ENCODE results near the gene GPR65.
"Not testable (repeated sequence)": the region's sequence is repeated elsewhere in the genome, so short reads cannot be mapped to it uniquely, and the experiment has no call there.

DNA sequence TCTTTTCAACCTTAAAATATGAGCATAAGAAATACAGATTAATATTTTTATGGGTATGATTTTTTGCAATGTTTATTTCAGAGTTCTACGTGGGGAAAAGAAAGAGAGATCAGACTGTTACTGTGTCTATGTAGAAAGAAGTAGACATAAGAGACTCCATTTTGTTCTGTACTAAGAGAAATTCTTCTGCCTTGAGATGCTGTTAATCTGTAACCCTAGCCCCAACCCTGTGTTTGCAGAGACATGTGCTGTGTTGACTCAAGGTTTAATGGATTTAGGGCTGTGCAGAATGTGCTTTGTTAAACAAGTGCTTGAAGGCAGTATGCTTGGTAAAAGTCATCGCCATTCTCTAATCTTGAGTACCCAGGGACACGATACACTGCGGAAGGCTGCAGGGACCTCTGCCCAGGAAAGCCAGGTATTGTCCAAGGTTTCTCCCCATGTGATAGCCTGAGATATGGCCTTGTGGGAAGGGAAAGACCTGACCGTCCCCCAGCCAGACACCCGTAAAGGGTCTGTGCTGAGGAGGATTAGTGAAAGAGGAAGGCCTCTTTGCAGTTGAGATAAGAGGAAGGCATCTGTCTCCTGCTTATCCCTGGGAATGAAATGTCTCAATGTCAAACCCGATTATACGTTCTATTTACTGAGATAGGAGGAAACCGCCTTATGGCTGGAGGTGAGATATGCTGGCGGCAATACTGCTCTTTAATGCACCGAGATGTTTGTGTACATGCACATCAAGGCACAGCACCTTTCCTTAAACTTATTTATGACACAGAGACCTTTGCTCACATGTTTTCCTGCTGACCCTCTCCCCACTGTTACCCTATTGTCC lies 19.5 kb downstream of the GPR65 start:
- TF ChIP-seq NR2C2 (IDR thresholded peaks at IDR 0.05; ENCODE audit: borderline replicate concordance, control insufficient read depth, insufficient read length, low read depth); IKZF1 (conservative IDR thresholded peaks at IDR 0.05); CREB1 (IDR thresholded peaks at IDR 0.05; ENCODE audit: low read depth); JUNB (IDR thresholded peaks at IDR 0.05); TBL1XR1 (IDR thresholded peaks at IDR 0.05; ENCODE audit: low read depth, low read length); SRF (IDR thresholded peaks at IDR 0.05; ENCODE audit: low read depth in 2 of 2, low read length in 2 of 2): not testable (repeated sequence)
- TF ChIP-seq, protein P1, sequence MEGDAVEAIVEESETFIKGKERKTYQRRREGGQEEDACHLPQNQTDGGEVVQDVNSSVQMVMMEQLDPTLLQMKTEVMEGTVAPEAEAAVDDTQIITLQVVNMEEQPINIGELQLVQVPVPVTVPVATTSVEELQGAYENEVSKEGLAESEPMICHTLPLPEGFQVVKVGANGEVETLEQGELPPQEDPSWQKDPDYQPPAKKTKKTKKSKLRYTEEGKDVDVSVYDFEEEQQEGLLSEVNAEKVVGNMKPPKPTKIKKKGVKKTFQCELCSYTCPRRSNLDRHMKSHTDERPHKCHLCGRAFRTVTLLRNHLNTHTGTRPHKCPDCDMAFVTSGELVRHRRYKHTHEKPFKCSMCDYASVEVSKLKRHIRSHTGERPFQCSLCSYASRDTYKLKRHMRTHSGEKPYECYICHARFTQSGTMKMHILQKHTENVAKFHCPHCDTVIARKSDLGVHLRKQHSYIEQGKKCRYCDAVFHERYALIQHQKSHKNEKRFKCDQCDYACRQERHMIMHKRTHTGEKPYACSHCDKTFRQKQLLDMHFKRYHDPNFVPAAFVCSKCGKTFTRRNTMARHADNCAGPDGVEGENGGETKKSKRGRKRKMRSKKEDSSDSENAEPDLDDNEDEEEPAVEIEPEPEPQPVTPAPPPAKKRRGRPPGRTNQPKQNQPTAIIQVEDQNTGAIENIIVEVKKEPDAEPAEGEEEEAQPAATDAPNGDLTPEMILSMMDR (IDR thresholded peaks at IDR 0.05 in 2 of 3, conservative IDR thresholded peaks at IDR 0.05 in 1 of 3; ENCODE audit: control insufficient read depth in 2 of 3, extremely low read depth in 1 of 3, insufficient read depth in 1 of 3, low read depth in 3 of 3, low read length in 3 of 3): not testable (repeated sequence)

Data from GM12878 (cell line).